PFSK-1 (cell line): ENCODE measurements around the gene PCCB.

Experiments used
- POLR2AphosphoS5 ChIP-seq: IDR thresholded peaks from 2 replicates; pipeline ENCODE4 v1.6.1; 2012; ENCODE audit warnings: low read depth, mild to moderate bottlenecking, control low read depth, low read length, moderate library complexity
- REST ChIP-seq, 2 experiments: IDR thresholded peaks; 2 replicates each; pipeline versions ENCODE4 v1.6.1 to v1.8.0; 2011 to 2012; ENCODE audit warnings: low read depth in 2 of 2, low read length in 2 of 2, control low read depth in 1 of 2, inconsistent platforms in 1 of 2, mild to moderate bottlenecking in 1 of 2, moderate library complexity in 1 of 2; ENCODE audit not compliant: insufficient read depth in 1 of 2
- TAF1 ChIP-seq: IDR thresholded peaks from 2 replicates; pipeline ENCODE4 v1.6.1; 2012; ENCODE audit warnings: low read length, control low read depth, borderline replicate concordance; ENCODE audit not compliant: insufficient read depth

- TF ChIP-seq POLR2AphosphoS5 (no peak), TAF1 (no peak), REST (IDR thresholded peaks at IDR 0.05; ENCODE audit: insufficient read depth in 1 of 2, low read depth in 2 of 2, low read length in 2 of 2) (no peak)
Observed at GRCh38 chr3:136247436-136247835, 2.7 kb upstream of the PCCB start.
